ENCODE data around the gene ATOH8.

Gene ATOH8

GRCh38 chr2:85769236-85769982 lies 15.6 kb downstream of the ATOH8 start:
- in situ Hi-C loops (cut with MboI; ENCODE audit: low sequenced_read_pairs): no loop called here

- in situ Hi-C loops (cut with MboI; ENCODE audit: low sequenced_read_pairs): no loop called here
These were observed 16.2 kb downstream of the ATOH8 start for GRCh38 chr2:85769983-85770362.

GRCh38 chr2:85770369-85770768 lies 16.6 kb downstream of the ATOH8 start:
- in situ Hi-C loops (cut with MboI; ENCODE audit: low sequenced_read_pairs): no loop called here

GRCh38 chr2:85770786-85771409 lies 17.1 kb downstream of the ATOH8 start:
- in situ Hi-C loops (cut with MboI; ENCODE audit: low sequenced_read_pairs): no loop called here

- in situ Hi-C loops (cut with MboI; ENCODE audit: low sequenced_read_pairs): no loop called here
These were observed 17.7 kb downstream of the ATOH8 start for GRCh38 chr2:85771486-85771885.

- in situ Hi-C loops (cut with MboI; ENCODE audit: low sequenced_read_pairs): no loop called here
These were observed 18.4 kb downstream of the ATOH8 start for GRCh38 chr2:85772019-85772745.

GRCh38 chr2:85772841-85773491 lies 19.2 kb downstream of the ATOH8 start:
- in situ Hi-C loops (cut with MboI; ENCODE audit: low sequenced_read_pairs): no loop called here

- in situ Hi-C loops (cut with MboI; ENCODE audit: low sequenced_read_pairs): no loop called here
These were observed 19.9 kb downstream of the ATOH8 start for GRCh38 chr2:85773692-85774091.

- in situ Hi-C loops (cut with MboI; ENCODE audit: low sequenced_read_pairs): no loop called here
These were observed 20.6 kb downstream of the ATOH8 start for GRCh38 chr2:85774126-85774978.

GRCh38 chr2:85775406-85776381 lies 21.9 kb downstream of the ATOH8 start:
- in situ Hi-C loops (cut with MboI; ENCODE audit: low sequenced_read_pairs): no loop called here

GRCh38 chr2:85776672-85777071 lies 22.9 kb downstream of the ATOH8 start:
- in situ Hi-C loops (cut with MboI; ENCODE audit: low sequenced_read_pairs): no loop called here

GRCh38 chr2:85777441-85777861 lies 23.7 kb downstream of the ATOH8 start:
- in situ Hi-C loops (cut with MboI; ENCODE audit: low sequenced_read_pairs): no loop called here

GRCh38 chr2:85778646-85779379 lies 25.0 kb downstream of the ATOH8 start:
- in situ Hi-C loops (cut with MboI; ENCODE audit: low sequenced_read_pairs): no loop called here

- in situ Hi-C loops (cut with MboI; ENCODE audit: low sequenced_read_pairs): no loop called here
These were observed 26.0 kb downstream of the ATOH8 start for GRCh38 chr2:85779641-85780315.

GRCh38 chr2:85780316-85781012 lies 26.7 kb downstream of the ATOH8 start:
- in situ Hi-C loops (cut with MboI; ENCODE audit: low sequenced_read_pairs): no loop called here

- in situ Hi-C loops (cut with MboI; ENCODE audit: low sequenced_read_pairs): no loop called here
These were observed 27.2 kb downstream of the ATOH8 start for GRCh38 chr2:85781013-85781332.

- in situ Hi-C loops (cut with MboI; ENCODE audit: low sequenced_read_pairs): no loop called here
These were observed 30.0 kb downstream of the ATOH8 start for GRCh38 chr2:85783796-85784195.

Data from HL-60/S4 treated with phorbol 12-myristate 13-acetate at 8.2 ng/mL for 4 days and 3 days (cell line).